ENCODE results near the gene COA5.

Gene COA5

DNA sequence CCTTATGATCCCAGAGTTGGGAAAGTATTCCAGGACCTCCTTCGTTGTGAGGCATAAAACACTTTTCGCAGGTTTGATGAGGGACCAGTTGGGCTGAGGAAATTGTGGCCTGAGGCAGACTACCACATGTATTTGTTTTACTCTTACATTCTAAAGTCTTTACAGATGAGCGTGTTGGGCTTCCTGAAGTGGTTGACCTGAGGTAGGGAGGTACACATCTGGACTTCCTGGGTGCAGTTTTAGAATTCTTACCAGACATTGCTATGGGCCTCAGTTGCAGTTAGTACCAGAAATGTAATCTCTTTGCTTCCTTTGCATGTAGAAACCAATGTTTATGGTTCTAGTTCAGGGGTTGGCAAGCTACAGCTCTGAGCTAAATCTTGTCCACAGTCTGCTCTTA is 48.7 kb downstream of the COA5 start:
- H3K9me3 ChIP-seq (ENCODE audit: control insufficient read depth, low read length): no peaks in the 10 kb centered on the region
- no peak overlapping the region for H3K9ac ChIP-seq (ENCODE audit: low read length)
- DNase-seq (ENCODE audit: low read depth): no peak
- H3K4me3 ChIP-seq (ENCODE audit: low read length): no peak overlapping the region
- peaks cover 5% of the 10 kb centered on the region for H3K4me1 ChIP-seq (ENCODE audit: control insufficient read depth, insufficient read depth, low read length)
- H3K27me3 ChIP-seq (replicated peaks; ENCODE audit: control insufficient read depth, insufficient read depth, low read length): no peaks in the 10 kb centered on the region
- H3K36me3 ChIP-seq (ENCODE audit: control insufficient read depth, insufficient read depth, low read length, severe bottlenecking): peaks cover 38% of the 10 kb centered on the region

- Histone ChIP-seq H3K4me1 (ENCODE audit: control insufficient read depth, insufficient read depth, low read length) (peaks cover 5% of the 10 kb centered on the region), H3K4me3 (ENCODE audit: low read length) (no peak overlapping the region), H3K27me3 (replicated peaks; ENCODE audit: control insufficient read depth, insufficient read depth, low read length) (no peaks in the 10 kb centered on the region), H3K36me3 (ENCODE audit: control insufficient read depth, insufficient read depth, low read length, severe bottlenecking) (peaks cover 40% of the 10 kb centered on the region), H3K9me3 (ENCODE audit: control insufficient read depth, low read length) (no peaks in the 10 kb centered on the region), H3K9ac (ENCODE audit: low read length) (no peak overlapping the region)
- no peak for DNase-seq (ENCODE audit: low read depth)
Observed at GRCh38 chr2:98558852-98559530, 49.3 kb downstream of the COA5 start.

- DNase-seq (ENCODE audit: low read depth): no peak
- peaks cover 49% of the 10 kb centered on the region for H3K36me3 ChIP-seq (ENCODE audit: control insufficient read depth, insufficient read depth, low read length, severe bottlenecking)
- peaks cover 5% of the 10 kb centered on the region for H3K4me1 ChIP-seq (ENCODE audit: control insufficient read depth, insufficient read depth, low read length)
Observed at GRCh38 chr2:98556344-98557033, 51.8 kb downstream of the COA5 start.

DNA sequence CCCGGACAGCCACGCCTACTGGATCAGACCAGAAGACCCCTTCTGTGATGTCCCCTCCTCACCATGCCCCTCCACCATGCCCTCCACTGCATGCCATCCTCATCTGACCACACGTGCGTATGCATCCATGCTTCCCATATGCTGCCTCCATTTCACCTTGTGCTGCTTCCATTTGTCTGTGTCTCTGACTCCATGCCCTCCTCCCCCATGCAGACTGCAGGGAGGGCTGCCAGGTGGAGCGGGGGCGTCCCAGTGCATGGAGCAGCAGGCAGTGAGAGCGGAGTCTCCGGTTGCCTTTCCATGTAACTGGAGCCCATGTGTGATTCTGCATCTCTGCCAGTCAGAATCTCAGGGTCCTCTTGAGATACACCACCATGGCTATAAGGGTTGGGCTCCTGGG is 52.6 kb downstream of the COA5 start:
- Histone ChIP-seq H3K9ac (ENCODE audit: low read length) (no peak overlapping the region), H3K27me3 (replicated peaks; ENCODE audit: control insufficient read depth, insufficient read depth, low read length) (no peaks in the 10 kb centered on the region), H3K9me3 (ENCODE audit: control insufficient read depth, low read length) (no peaks in the 10 kb centered on the region), H3K4me3 (ENCODE audit: low read length) (no peak overlapping the region), H3K36me3 (ENCODE audit: control insufficient read depth, insufficient read depth, low read length, severe bottlenecking) (peaks cover 49% of the 10 kb centered on the region), H3K4me1 (ENCODE audit: control insufficient read depth, insufficient read depth, low read length) (peaks cover 5% of the 10 kb centered on the region)
- DNase-seq (ENCODE audit: low read depth): no peak

More at GRCh38 chr2:98556344-98557033, 51.8 kb downstream of the COA5 start:
- Histone ChIP-seq H3K27me3 (replicated peaks; ENCODE audit: control insufficient read depth, insufficient read depth, low read length) (no peaks in the 10 kb centered on the region), H3K9me3 (ENCODE audit: control insufficient read depth, low read length) (no peaks in the 10 kb centered on the region), H3K9ac (ENCODE audit: low read length) (no peak overlapping the region), H3K4me3 (ENCODE audit: low read length) (no peak overlapping the region)

GRCh38 chr2:98554116-98554861 is 54.0 kb downstream of the COA5 start:
- Histone ChIP-seq H3K4me1 (ENCODE audit: control insufficient read depth, insufficient read depth, low read length) (no peaks in the 10 kb centered on the region), H3K4me3 (ENCODE audit: low read length) (no peak overlapping the region), H3K9me3 (ENCODE audit: control insufficient read depth, low read length) (no peaks in the 10 kb centered on the region), H3K36me3 (ENCODE audit: control insufficient read depth, insufficient read depth, low read length, severe bottlenecking) (peaks cover 48% of the 10 kb centered on the region), H3K9ac (ENCODE audit: low read length) (no peak overlapping the region), H3K27me3 (replicated peaks; ENCODE audit: control insufficient read depth, insufficient read depth, low read length) (no peaks in the 10 kb centered on the region)
- DNase-seq (ENCODE audit: low read depth): no peak

GRCh38 chr2:98552499-98553179 is 55.7 kb downstream of the COA5 start:
- Histone ChIP-seq H3K27me3 (replicated peaks; ENCODE audit: control insufficient read depth, insufficient read depth, low read length) (no peaks in the 10 kb centered on the region), H3K36me3 (ENCODE audit: control insufficient read depth, insufficient read depth, low read length, severe bottlenecking) (peaks cover 49% of the 10 kb centered on the region), H3K9me3 (ENCODE audit: control insufficient read depth, low read length) (no peaks in the 10 kb centered on the region), H3K4me3 (ENCODE audit: low read length) (no peak overlapping the region), H3K9ac (ENCODE audit: low read length) (no peak overlapping the region), H3K4me1 (ENCODE audit: control insufficient read depth, insufficient read depth, low read length) (no peaks in the 10 kb centered on the region)
- DNase-seq (ENCODE audit: low read depth): peak; percentile 9

GRCh38 chr2:98551316-98551715 is 57.0 kb downstream of the COA5 start:
- peaks cover 50% of the 10 kb centered on the region for H3K36me3 ChIP-seq (ENCODE audit: control insufficient read depth, insufficient read depth, low read length, severe bottlenecking)
- no peaks in the 10 kb centered on the region for H3K4me1 ChIP-seq (ENCODE audit: control insufficient read depth, insufficient read depth, low read length)
- no peaks in the 10 kb centered on the region for H3K9me3 ChIP-seq (ENCODE audit: control insufficient read depth, low read length)
- no peaks in the 10 kb centered on the region for H3K27me3 ChIP-seq (replicated peaks; ENCODE audit: control insufficient read depth, insufficient read depth, low read length)
- H3K9ac ChIP-seq (ENCODE audit: low read length): no peak overlapping the region
- DNase-seq (ENCODE audit: low read depth): no peak
- H3K4me3 ChIP-seq (ENCODE audit: low read length): no peak overlapping the region

DNA sequence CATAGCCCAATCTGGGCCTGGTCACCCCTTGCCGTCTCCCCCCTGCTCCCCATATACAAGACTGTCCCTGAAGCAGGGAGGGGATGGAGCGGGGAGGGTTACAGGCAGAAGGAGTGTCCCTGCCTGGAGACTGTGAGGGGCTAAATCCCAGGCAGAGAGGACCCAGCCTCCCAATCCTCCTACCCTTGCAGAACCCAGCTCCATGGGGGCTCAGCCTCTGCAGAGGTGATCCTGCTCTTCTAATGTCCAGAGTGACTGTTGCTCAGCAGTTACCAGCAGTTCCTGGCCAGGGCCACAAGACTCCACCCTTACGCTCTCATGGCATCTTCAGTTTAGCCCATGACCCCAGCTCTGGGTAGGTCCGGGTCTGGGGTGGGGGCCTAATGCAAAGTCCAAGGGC is 58.1 kb downstream of the COA5 start:
- no peak overlapping the region for H3K9ac ChIP-seq (ENCODE audit: low read length)
- H3K4me1 ChIP-seq (ENCODE audit: control insufficient read depth, insufficient read depth, low read length): no peaks in the 10 kb centered on the region
- no peaks in the 10 kb centered on the region for H3K9me3 ChIP-seq (ENCODE audit: control insufficient read depth, low read length)
- no peaks in the 10 kb centered on the region for H3K27me3 ChIP-seq (replicated peaks; ENCODE audit: control insufficient read depth, insufficient read depth, low read length)
- no peak overlapping the region for H3K4me3 ChIP-seq (ENCODE audit: low read length)
- DNase-seq (ENCODE audit: low read depth): no peak
- H3K36me3 ChIP-seq (ENCODE audit: control insufficient read depth, insufficient read depth, low read length, severe bottlenecking): peaks cover 50% of the 10 kb centered on the region
